ENCODE measurements around the gene ALKBH7. TPM values are rescaled to one million over a fixed set of nuclear protein-coding genes. Genes with fewer than 3 reads are reported as not detected.
"Not testable (repeated sequence)": the region's sequence is repeated elsewhere in the genome, so short reads cannot be mapped to it uniquely, and the experiment has no call there.

Gene ALKBH7
- polyA plus RNA-seq, 1 donor (not counting 4 experiments of a cell fraction or from before 2014, with no cell fraction given): 9.8 TPM

- Histone ChIP-seq H3K9me3 (ENCODE audit: control insufficient read depth, low read depth, low read length) (no peaks in the 10 kb centered on the region), H3K36me3 (ENCODE audit: control insufficient read depth in 2 of 2, extremely low read depth in 1 of 2, insufficient read depth in 2 of 2, low read length in 2 of 2) (no peaks in the 10 kb centered on the region), H3K4me2 (ENCODE audit: control insufficient read depth, extremely low read depth, insufficient read depth, low read depth, low read length) (no peak overlapping the region), H2AFZ (ENCODE audit: control insufficient read depth, low read length) (no peak overlapping the region), H3K4me1 (ENCODE audit: control insufficient read depth, extremely low read depth, insufficient read depth, low read length) (peaks cover 13% of the 10 kb centered on the region), H3K79me2 (ENCODE audit: control insufficient read depth, insufficient read depth, low read length) (peaks cover 17% of the 10 kb centered on the region), H3K27me3 (ENCODE audit: control insufficient read depth, extremely low read depth, insufficient read depth, low read length) (no peaks in the 10 kb centered on the region), H3K27ac (ENCODE audit: control insufficient read depth, insufficient read depth, low read length) (no peak overlapping the region), H3K9ac (ENCODE audit: control insufficient read depth, extremely low read depth, insufficient read depth, low read length) (no peak overlapping the region), H3K9me1 (ENCODE audit: control insufficient read depth, extremely low read depth, insufficient read depth, low read length) (no peaks in the 10 kb centered on the region), H4K20me1 (ENCODE audit: control insufficient read depth, extremely low read depth, insufficient read depth, low read length) (no peaks in the 10 kb centered on the region), H3K4me3 (ENCODE audit: control insufficient read depth in 2 of 3, extremely low read depth in 1 of 3, insufficient read depth in 2 of 3, low read depth in 1 of 3, low read length in 3 of 3) (no peak overlapping the region)
- no peak for DNase-seq (ENCODE audit: low read depth, low spot score)
- dilution Hi-C loops (cut with MboI; ENCODE audit: extremely low pct_ligation_motif_present, low sequenced_read_pairs): no loop called here
- no peak for FAIRE-seq
- TF ChIP-seq EZH2 (IDR thresholded peaks at IDR 0.05; ENCODE audit: low read length): no peak
- no peak for TF ChIP-seq CTCF (optimal IDR thresholded peaks at IDR 0.05 in 1 of 3, IDR thresholded peaks at IDR 0.05 in 1 of 3, conservative IDR thresholded peaks at IDR 0.05 in 1 of 3; ENCODE audit: extremely low read depth in 1 of 3, insufficient read depth in 2 of 3, low read length in 3 of 3)
Observed at GRCh38 chr19:6396305-6396704, 23.7 kb downstream of the ALKBH7 start.

GRCh38 chr19:6400062-6400944 is 27.7 kb downstream of the ALKBH7 start:
- H3K4me1 ChIP-seq (ENCODE audit: control insufficient read depth, extremely low read depth, insufficient read depth, low read length); H4K20me1 ChIP-seq (ENCODE audit: control insufficient read depth, extremely low read depth, insufficient read depth, low read length); DNase-seq (ENCODE audit: low read depth, low spot score); H3K9ac ChIP-seq (ENCODE audit: control insufficient read depth, extremely low read depth, insufficient read depth, low read length); H3K9me3 ChIP-seq (ENCODE audit: control insufficient read depth, low read depth, low read length); H3K79me2 ChIP-seq (ENCODE audit: control insufficient read depth, insufficient read depth, low read length); H3K27me3 ChIP-seq (ENCODE audit: control insufficient read depth, extremely low read depth, insufficient read depth, low read length); H3K36me3 ChIP-seq (ENCODE audit: control insufficient read depth in 2 of 2, extremely low read depth in 1 of 2, insufficient read depth in 2 of 2, low read length in 2 of 2); H3K4me2 ChIP-seq (ENCODE audit: control insufficient read depth, extremely low read depth, insufficient read depth, low read depth, low read length); H3K4me3 ChIP-seq (ENCODE audit: control insufficient read depth in 2 of 3, extremely low read depth in 1 of 3, insufficient read depth in 2 of 3, low read depth in 1 of 3, low read length in 3 of 3); dilution Hi-C loops (cut with MboI; ENCODE audit: extremely low pct_ligation_motif_present, low sequenced_read_pairs); FAIRE-seq; H2AFZ ChIP-seq (ENCODE audit: control insufficient read depth, low read length); H3K27ac ChIP-seq (ENCODE audit: control insufficient read depth, insufficient read depth, low read length); H3K9me1 ChIP-seq (ENCODE audit: control insufficient read depth, extremely low read depth, insufficient read depth, low read length): not testable (repeated sequence)

All from keratinocyte (primary cell).